Measurements from ENCODE around the gene SYCN.
"Not testable (repeated sequence)": the region's sequence is repeated elsewhere in the genome, so short reads cannot be mapped to it uniquely, and the experiment has no call there.

GRCh38 chr19:39244410-39245100 is 40.5 kb upstream of the SYCN start, which contains the start of gene IFNL3:
- TF ChIP-seq CTCF, POLR2A, EP300 (IDR thresholded peaks at IDR 0.05): not testable (repeated sequence)

Data from tibial nerve (tissue), 4 donors.